Right atrium auricular region (tissue), 2 donors: ENCODE measurements around the gene MDP1. TPM values are rescaled to one million over a fixed set of nuclear protein-coding genes. Genes with fewer than 3 reads are reported as not detected.

ENCODE experiments used
- DNase-seq: peaks from one replicate; pipeline ENCODE4 v3.0.0-alpha.2; 2019; ENCODE audit warnings: low spot score
- H3K27ac ChIP-seq, 2 donors: fragments of 200-600 bp; sonication (generic); 1 replicate in 1 of 2; 2 replicates in 1 of 2; pipeline ENCODE4 v1.5.1; 2016 to 2019
- H3K27me3 ChIP-seq, 2 donors: fragments of 200-600 bp; sonication (generic); one replicate each; pipeline versions ENCODE4 v1.5.1 to v1.6.0; 2017 to 2019
- H3K36me3 ChIP-seq: fragments of 200-600 bp; sonication (generic); one replicate; pipeline ENCODE4 v1.5.1; 2016
- H3K4me1 ChIP-seq, 2 donors: fragments of 200-600 bp; sonication (generic); one replicate each; pipeline versions ENCODE4 v1.5.1 to v1.6.0; 2017 to 2019
- H3K4me3 ChIP-seq, 2 donors: fragments of 200-600 bp; sonication (generic); 1 replicate in 1 of 2; 2 replicates in 1 of 2; pipeline ENCODE4 v1.5.1; 2017 to 2019; ENCODE audit warnings: mild to moderate bottlenecking in 1 of 2, moderate library complexity in 1 of 2
- H3K9me3 ChIP-seq, 2 donors: fragments of 200-600 bp; sonication (generic); one replicate each; pipeline ENCODE4 v1.5.1; 2019
- total RNA-seq, 2 donors: library from RNA; depleted of rRNA; stranded (reverse); fragments of >200 nt; gene quantifications; one replicate each; pipeline ENCODE4 v1.1.0, GENCODE V29; 2016
- TF ChIP-seq, protein P1 (sequence below), 2 donors: fragments of 200-600 bp; sonication (generic); IDR thresholded peaks; one replicate each; pipeline ENCODE4 v1.5.1; 2019; ENCODE audit warnings: antibody characterized with exemption in 2 of 2

MDP1 gene
- total RNA-seq, 2 donors from 2014 or later, result 15.5 to 19.7 TPM

DNA sequence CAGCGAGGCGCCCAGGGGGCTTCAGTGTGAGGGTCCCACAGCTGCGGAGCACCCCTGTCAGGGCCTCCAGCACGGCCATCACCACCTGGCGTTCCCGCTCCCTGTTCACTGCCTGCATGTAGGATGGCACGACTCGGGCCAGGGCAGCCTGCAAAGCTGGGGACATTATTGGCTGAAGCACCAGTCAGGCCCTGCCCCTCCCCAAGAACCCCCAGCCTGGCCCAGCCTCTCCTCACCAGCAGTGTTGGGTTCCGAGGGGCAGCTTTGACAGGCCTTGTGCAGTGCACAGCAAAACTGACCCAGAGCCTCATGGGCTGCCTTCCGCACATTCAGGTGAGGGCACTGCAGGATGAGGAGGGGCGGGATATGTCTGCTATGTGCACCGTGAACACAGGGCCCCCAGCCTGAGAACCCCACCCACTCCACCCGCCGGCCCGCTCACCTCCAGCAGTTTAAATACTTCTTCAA lies 32.8 kb downstream of the MDP1 start:
- H3K4me3 ChIP-seq, result no peak overlapping the region
- TF ChIP-seq, protein P1, sequence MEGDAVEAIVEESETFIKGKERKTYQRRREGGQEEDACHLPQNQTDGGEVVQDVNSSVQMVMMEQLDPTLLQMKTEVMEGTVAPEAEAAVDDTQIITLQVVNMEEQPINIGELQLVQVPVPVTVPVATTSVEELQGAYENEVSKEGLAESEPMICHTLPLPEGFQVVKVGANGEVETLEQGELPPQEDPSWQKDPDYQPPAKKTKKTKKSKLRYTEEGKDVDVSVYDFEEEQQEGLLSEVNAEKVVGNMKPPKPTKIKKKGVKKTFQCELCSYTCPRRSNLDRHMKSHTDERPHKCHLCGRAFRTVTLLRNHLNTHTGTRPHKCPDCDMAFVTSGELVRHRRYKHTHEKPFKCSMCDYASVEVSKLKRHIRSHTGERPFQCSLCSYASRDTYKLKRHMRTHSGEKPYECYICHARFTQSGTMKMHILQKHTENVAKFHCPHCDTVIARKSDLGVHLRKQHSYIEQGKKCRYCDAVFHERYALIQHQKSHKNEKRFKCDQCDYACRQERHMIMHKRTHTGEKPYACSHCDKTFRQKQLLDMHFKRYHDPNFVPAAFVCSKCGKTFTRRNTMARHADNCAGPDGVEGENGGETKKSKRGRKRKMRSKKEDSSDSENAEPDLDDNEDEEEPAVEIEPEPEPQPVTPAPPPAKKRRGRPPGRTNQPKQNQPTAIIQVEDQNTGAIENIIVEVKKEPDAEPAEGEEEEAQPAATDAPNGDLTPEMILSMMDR (IDR thresholded peaks at IDR 0.05), result no peak
- no peaks in the 10 kb centered on the region for H3K9me3 ChIP-seq
- peaks cover 39% of the 10 kb centered on the region for H3K36me3 ChIP-seq
- no peak overlapping the region for H3K27ac ChIP-seq
- peaks cover 0 to 18% of the 10 kb centered on the region in 2 donors for H3K4me1 ChIP-seq
- DNase-seq, result no peak
- no peaks in the 10 kb centered on the region for H3K27me3 ChIP-seq

DNA sequence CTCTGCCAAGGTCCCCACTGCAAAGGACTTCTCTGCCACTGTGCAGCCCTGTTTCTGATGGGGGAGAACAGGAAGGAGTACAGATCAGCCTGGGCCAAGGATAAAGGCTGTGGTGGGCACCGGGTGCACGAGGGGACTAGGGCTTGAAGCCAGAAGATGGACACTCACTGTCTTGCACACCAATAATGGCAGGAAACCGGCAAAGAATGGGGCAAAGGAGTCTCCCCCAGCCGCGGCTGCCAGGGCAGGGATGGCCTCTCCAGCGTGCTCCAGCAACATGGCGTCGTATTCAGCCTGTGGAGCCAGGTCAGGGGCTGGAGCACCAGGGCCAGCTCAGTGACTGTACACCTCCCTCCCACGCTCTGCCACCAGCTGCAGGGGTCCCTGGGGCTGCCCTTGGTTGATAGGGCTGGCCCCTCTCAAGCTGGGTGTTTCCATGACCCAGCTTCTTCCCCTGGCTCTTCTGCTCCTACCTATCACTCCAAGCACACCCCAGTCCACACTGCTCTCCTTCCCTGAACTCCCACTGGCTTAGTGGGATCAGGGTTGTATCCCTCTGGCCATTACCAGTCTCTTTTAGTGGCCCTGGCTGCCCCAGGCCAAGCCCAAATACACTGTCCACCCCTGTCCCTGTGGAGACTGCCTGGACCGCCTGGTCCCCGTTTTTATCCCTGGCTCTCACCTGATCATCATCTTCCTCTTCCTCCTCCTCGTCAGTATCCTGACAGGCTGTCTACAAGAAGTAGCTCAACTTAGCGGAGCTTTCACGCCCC lies 33.6 kb downstream of the MDP1 start:
- no peak for DNase-seq
- Histone ChIP-seq H3K36me3 (peaks cover 39% of the 10 kb centered on the region), H3K27ac (no peak overlapping the region), H3K9me3 (no peaks in the 10 kb centered on the region), H3K4me3 (no peak overlapping the region), H3K27me3 (no peaks in the 10 kb centered on the region), H3K4me1 (peaks cover 0 to 10% of the 10 kb centered on the region in 2 donors)
- TF ChIP-seq, protein P1 (IDR thresholded peaks at IDR 0.05), result no peak

DNA sequence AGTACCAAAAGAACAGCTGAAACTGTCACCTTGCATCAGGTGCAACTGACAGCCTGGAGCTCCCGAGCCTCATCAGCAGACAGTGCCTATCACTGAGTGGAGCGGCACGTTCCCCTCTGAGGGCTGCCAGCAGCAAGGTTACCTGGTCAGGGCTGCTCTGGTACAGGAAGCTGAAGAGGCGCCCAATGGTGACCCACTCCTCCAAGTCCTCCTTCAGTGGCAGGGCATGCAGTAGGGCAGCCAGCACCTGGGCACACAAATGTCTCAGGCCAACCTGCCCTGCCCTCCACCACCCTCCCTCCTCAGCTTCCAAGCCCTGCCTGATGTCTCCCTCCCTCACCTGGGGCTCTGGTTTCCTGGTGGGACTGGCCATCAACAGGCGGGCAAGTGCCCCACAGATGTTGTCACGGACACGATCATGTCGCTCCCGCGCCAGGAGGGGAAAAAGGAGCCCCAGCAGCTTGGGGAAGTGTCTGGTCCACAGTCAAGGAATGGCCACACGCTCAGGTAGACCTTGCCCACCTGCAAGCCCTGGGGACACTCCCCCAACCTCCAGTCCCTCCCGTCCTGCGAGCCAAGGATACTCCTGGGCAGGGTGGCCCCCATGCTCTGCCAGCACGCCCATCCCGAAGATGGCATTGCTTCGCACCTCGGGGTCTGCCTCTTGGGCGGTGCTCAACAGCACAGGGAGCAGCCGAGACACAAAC lies 34.3 kb downstream of the MDP1 start:
- no peak for DNase-seq
- H3K27ac ChIP-seq, result no peak overlapping the region
- peaks cover 0 to 10% of the 10 kb centered on the region in 2 donors for H3K4me1 ChIP-seq
- H3K27me3 ChIP-seq, result no peaks in the 10 kb centered on the region
- no peaks in the 10 kb centered on the region for H3K9me3 ChIP-seq
- TF ChIP-seq, protein P1 (IDR thresholded peaks at IDR 0.05), result no peak
- H3K4me3 ChIP-seq, result no peak overlapping the region
- H3K36me3 ChIP-seq, result peaks cover 39% of the 10 kb centered on the region

DNA sequence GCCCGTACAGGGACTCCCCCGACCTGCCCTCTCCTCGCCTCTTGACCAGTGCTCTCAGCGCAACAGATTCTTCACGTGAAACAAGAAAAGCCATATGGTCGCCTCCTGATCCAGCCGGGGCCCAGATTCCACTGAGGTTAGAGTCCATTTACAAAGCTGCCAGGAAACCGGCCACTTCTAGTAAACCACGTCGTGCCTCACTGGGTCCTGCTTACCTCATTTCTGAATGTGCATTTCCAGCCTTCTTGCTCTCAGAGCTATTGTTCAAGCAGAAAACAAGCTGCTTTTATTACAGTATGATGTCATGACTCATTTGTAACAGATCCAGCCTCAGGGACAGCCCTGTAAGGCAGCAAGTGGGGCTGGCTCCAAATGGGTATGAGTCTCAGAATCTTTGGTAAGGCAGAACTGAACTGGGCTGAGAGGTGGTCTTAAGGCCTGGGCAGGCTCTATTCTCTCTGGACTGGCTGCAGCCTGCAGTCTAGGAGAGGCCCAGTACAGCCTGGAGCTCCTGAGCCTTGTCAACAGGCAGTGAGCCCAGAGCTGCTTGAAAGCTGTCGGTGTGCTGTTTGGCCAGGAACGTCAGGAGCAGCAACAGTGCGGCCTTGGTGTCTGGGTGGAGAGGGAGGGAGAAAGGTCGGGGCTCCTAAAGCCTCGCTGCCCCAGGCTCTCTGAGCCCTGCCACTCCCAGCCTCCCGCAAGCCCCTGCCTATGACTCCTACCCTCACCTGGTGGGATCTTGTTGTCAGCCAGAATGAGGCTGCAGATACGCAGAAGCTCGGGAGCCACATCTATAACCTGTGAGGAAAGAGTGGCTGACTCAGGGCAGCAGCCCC lies 35.7 kb downstream of the MDP1 start:
- Histone ChIP-seq H3K36me3 (peaks cover 39% of the 10 kb centered on the region), H3K9me3 (no peaks in the 10 kb centered on the region), H3K27me3 (no peaks in the 10 kb centered on the region), H3K27ac (peak overlapping the region; percentile 48), H3K4me3 (no peak overlapping the region), H3K4me1 (peaks cover 0 to 10% of the 10 kb centered on the region in 2 donors)
- peak; percentile 66 for DNase-seq
- TF ChIP-seq, protein P1 (IDR thresholded peaks at IDR 0.05), result no peak

DNA sequence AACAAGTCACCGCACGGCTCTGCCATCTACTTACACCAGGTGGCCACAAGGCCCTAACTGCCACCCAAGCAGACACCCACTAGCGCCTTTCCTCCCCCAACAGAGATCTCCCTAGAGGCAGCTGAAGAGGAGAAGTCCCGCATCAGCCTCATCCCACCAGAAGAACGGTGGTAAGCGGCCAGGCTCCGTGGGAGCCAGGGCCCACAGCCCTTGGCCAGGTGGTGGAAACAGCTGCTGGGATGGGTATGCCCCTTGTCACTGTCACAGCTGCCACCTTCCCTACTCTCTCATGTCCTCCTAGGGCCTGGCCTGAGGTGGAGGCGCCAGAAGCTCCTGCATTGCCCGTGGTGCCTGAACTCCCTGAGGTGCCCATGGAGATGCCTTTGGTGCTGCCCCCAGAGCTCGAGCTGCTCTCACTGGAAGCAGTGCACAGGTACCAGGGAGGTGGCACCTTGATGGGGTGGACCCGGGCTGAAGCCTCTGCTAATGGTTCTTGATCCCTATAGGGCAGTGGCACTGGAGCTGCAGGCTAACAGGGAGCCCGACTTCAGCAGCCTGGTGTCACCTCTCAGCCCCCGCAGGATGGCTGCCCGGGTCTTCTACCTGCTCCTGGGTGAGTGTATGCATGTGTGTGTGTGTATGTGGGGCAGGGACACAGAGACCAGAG lies 36.4 kb downstream of the MDP1 start:
- peaks cover 35% of the 10 kb centered on the region for H3K36me3 ChIP-seq
- TF ChIP-seq, protein P1 (IDR thresholded peaks at IDR 0.05), result no peak
- DNase-seq, result no peak

More for the DNA sequence above, 36.4 kb downstream of the MDP1 start:
- Histone ChIP-seq H3K27me3 (no peaks in the 10 kb centered on the region), H3K4me3 (no peak overlapping the region), H3K9me3 (no peaks in the 10 kb centered on the region), H3K27ac (peak overlapping the region; percentile 48), H3K4me1 (peaks cover 0 to 10% of the 10 kb centered on the region in 2 donors)
